Stomach (tissue), 4 donors: ENCODE measurements around the gene SLC7A14.

Source experiments
- CTCF ChIP-seq, 7 experiments: fragments of 450-650 bp in 4 of 7; fragments of 200-600 bp in 3 of 7; sonication (generic) in 3 of 7; IDR thresholded peaks; one replicate each; pipeline ENCODE4 v1.5.1; 2016 to 2019; ENCODE audit warnings: antibody characterized with exemption in 7 of 7, control low read depth in 2 of 7, mild to moderate bottlenecking in 1 of 7
- POLR2A ChIP-seq, 4 donors: fragments of 450-650 bp; IDR thresholded peaks; one replicate each; pipeline ENCODE4 v1.6.1; 2016; ENCODE audit warnings: antibody characterized with exemption in 4 of 4, control low read depth in 2 of 4, mild to moderate bottlenecking in 1 of 4, moderate library complexity in 1 of 4

DNA sequence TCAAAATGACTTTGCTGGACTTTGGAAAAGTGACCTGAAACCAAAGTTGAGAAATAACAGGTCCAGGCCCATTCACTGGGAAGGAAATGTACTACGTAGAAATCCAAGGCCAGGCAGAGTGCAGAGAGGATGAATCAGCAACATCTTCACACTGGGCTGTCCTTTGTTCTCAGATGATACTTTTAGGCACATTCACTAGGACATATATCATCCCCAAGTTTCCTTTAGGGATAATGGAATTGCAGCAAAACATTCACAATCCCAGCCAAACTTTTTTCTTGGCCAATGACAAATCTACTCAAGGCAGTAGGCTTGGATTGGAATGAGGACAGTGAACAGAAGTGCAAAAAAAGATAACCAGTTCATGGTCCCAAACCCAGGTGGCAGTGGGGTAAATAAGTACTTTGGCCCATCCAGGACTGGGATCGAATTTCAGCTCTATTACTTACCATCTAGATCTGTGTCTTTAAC lies 92.1 kb downstream of the SLC7A14 start:
- TF ChIP-seq POLR2A (IDR thresholded peaks at IDR 0.05) (no peak), CTCF (IDR thresholded peaks at IDR 0.05) (no peak)
